GM19351 (cell line): ENCODE measurements around the gene CAMTA1.

ENCODE experiments used
- ATAC-seq: cut with Tn5 transposase; IDR thresholded peaks from one replicate; pipeline ENCODE4 v1.9.1; 2021; ENCODE audit warnings: mild to moderate bottlenecking, moderate library complexity; ENCODE audit not compliant: unreplicated experiment

Gene CAMTA1

DNA sequence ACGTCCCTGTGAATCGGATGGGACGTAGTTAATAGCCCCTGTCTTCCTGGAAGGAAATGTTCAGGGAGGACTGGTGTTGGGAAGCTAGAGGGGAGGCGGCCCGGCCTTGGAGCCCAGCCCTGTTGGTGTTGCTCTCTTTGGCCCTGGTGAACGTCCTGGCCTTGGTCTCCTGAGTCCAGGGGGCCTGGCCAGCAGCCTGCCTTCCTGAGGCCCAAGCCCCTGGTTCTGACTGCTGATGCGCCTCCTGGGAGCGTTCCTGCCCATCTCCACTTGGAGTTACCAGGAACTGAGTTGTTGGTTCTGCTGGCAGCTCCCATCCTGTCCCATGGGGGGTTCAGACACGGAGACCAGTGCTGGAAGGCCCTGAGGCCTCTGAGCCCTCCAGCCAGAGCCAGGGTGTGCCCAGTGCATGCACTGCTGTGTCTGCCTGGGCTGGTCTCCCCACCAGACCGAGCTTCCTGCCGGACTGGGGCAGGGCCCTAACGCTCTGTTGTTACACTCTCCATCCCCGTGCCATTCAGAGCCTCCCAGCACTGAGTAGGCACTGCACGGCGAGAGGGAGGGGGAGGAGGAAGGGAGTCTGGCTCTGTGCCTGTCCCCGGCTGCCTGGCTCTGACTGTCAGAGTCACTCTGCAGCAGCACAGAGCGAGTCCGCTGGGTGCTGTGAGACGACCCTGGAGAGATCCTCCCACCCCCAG lies 603.4 kb downstream of the CAMTA1 start:
- ATAC-seq = no peak

DNA sequence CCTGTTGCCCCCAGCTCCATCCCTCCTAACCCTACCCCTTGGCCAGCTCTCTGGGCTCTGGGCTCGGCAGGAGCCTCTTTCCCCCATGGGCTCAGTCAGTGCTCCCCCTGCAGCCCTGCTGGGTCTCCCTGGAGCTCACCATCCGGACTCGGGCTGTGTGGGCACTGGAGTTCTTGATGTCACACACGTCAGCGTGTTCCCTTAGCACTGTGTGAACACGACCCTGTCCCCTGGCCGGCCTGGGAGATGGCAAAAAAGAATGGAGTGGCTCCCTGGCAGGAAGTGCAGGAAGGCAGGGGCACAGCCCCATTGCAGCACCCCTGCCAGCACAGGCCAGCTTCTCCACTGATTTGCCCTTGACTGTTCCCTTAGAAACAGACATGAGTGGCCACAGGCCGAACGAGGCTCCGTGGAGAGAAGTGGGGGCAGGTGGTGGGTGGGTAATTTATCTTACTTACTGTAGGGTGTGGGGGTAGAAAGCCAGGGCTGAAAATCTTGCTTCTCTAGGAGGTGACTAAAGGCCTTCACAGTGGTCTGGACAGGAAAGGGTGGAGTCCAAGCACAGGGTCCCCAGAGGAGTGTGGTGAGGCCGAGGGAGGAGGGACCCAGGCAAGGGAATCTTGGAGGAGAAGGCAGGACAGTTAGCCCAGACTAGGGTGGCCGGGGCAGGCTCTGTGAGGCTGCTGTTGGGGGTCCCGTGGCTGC lies 604.1 kb downstream of the CAMTA1 start:
- ATAC-seq = no peak

DNA sequence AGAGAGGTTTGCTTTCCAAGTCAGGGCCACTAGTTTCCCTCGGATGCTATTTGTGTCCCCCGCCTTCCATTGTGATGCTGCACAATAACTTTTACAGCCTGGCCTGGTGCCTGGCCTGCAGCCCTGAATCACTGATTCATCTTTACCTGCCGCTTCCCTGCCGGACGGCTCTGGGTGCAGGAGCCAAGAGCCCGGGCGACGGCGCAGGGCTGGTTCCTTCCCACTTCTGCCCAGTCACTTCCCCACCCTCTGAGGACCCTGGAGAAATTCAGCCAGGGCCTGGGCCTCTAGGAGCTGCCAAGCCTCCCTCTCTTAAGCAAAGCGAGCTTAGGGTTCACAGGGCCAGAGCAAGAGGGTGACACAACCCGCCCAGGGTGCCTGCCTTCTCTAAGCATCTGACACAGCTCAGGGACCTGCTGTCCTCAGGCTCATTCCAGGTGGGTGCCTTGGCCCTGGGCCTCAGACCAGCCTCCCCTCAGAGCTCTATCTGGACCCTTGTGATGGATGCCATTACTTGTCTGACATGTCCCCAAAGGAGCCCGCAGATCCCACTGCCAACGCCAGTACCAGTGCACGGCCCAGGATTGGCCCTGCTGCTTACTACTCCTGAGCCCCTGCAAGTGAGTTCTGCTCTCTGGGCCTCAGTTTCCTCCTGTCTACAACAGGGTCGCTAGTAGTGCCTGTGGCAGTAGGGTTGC lies 604.8 kb downstream of the CAMTA1 start:
- ATAC-seq = no peak

DNA sequence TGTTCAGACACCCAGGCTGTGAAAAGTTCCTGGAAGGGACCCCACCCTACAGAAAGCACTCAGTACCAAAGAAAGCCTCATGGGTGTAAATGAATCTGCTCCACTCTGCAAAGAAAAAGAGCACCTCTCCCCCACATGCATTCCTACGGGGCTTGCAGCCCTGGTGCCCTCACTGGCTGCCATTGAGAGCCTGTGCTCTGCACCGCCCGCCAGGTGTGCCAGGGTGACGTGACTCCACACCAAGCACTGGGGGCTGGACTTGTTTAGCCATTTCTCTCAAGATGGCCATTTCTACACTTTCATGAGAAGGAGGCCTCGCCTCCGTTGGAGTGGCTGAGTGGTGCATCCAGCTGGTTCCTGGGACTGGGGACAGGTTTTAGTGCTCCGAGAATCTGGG lies 605.3 kb downstream of the CAMTA1 start:
- ATAC-seq = no peak

DNA sequence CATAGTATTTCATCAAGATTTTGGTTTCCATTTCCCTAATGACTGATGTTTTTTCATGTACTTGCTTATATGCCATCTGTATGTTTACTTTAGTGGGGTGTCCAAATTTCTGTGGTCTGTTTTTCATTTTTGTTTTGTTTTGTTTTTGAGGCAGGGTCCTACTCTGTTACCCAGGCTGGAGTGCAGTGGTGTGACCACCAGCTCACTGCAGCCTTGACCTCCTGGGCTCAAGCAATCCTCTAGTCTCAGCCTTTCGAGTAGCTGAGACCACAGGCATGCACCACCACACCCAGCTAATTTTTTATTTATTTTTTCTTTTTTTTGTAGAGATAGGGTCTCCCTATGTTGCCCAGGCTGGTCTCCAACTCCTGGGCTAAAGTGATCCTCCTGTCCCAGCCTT lies 607.9 kb downstream of the CAMTA1 start:
- no peak for ATAC-seq

DNA sequence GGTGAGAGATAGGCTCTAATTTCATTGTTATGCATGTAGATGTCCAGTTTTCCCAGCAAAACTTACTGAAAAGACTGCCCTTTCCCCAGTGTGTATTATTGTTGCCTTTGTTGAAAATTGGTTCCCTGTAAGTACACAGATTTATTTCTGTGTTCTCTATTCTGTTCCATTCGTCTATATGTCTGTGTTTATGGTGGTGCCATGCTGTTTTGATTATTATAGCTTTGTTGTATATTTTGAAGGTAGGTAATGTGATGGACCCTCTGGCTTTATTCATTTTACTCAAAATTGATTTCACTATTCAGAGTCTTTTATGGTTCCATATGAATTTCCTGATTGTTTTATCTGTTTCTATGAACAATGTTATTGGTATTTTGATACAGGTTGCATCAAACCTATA lies 610.0 kb downstream of the CAMTA1 start:
- no peak for ATAC-seq

DNA sequence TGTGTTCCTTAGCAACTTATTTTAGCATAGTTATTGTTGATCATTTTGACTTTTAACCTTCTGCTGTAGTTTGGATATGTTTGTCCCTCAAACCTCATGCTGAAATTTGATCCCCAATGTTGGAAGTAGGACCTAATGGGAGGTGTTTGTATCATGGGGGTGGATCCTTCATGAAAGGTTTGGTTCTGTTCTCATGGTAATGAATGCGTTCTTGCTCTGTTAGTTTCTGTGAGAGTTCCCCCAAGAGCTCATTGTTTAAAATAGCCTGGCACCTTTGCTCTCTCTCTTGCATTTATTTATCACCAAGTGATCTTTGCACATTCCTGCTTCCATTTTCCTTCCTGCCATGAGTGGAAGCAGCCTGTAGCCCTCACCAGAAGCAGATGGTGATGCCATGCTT lies 613.7 kb downstream of the CAMTA1 start:
- ATAC-seq = no peak

DNA sequence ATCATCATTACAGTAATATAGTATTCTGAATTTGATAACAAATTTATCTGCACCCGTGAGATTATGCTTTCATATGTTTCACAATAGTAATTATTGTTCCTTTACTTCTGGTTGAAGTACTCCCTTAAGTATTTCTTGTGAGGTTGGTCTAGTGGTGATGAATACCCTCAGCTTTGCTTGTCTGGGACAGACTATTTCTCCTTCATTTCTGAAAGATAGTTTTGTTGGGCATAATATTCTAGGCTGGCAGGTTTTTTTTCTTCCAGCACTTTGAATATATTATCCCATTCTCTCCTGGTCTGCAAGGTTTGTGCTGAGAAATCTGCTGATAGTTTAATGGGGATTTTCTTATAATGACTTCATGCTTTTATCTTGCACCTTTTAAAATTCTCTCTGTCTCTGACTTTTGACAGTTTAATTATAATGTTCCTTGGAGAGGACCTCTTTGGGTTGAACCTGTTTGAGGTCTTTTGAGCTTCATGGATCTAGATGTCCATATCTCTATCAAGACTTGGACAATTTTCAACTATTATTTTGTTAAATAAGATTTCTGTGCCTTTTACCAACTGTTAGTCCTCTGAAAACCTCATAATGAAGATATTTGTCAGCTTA lies 614.4 kb downstream of the CAMTA1 start:
- ATAC-seq = no peak

DNA sequence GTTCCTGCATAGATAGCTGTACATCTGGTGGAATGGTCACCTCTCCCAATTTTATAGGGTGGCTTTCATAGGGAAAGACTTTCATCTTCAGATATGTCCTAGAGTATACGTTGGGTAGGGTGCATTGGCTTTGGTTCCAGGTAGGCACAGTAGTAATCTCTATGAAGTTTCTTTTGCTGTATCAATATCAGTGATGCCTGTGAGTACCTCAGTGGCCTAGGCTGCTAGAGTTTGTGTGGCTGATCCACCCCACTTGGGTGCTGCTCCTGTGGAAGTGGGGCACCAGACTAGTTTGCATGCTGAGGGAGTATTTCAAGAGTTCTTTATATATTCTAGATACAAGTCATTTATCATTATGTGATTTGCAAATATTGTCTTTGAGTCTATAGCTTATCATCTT lies 615.3 kb downstream of the CAMTA1 start:
- no peak for ATAC-seq

DNA sequence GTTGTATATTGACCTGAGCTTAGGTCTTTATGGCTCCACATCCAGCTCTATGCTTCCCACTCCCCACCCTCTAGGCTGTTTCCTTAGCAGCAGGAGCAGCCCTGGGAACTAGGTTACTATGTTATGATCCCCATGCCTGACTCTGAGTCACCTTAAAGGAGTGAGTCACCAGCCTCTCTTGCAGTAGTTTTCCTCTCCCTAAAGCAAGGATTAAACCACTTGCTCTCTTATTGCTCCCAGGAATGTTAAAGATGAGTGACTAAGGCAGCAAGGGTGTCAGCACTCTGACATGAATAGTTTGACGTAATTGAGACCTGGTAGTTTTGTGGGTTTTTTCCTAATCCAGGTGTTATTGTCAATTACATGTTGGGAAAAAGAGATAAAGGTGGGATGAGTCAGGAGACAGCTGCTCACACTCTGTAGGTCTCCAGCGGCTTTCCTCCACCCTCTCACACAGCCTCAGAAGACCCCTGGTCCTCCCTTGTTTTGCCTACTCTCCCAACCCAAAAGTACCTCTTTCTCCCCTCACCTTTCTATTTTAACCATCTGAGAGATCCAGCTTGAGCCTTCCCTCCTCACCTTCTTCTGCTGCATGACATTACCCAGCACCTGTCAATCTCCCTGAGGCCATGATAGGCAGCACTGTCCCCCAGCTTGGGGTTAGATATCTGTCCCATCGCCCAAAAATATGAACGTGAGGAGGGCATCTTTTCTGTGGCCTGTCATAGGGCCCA lies 616.7 kb downstream of the CAMTA1 start:
- ATAC-seq = no peak

DNA sequence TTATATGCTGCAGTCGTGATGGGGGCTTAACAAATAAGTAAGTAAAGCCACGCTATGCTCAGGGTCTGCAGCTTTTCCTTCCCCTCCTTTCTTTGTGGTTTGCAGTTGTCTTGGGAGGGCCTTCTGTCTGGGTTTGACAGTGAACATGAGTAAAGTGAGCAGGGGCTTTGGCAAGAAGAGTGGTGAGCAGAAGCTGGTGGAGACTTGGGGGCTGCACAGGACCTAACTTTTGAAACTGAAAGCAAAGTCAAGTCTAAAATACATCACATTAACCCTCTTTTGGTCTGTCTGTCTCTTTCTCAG lies 617.2 kb downstream of the CAMTA1 start:
- no peak for ATAC-seq

DNA sequence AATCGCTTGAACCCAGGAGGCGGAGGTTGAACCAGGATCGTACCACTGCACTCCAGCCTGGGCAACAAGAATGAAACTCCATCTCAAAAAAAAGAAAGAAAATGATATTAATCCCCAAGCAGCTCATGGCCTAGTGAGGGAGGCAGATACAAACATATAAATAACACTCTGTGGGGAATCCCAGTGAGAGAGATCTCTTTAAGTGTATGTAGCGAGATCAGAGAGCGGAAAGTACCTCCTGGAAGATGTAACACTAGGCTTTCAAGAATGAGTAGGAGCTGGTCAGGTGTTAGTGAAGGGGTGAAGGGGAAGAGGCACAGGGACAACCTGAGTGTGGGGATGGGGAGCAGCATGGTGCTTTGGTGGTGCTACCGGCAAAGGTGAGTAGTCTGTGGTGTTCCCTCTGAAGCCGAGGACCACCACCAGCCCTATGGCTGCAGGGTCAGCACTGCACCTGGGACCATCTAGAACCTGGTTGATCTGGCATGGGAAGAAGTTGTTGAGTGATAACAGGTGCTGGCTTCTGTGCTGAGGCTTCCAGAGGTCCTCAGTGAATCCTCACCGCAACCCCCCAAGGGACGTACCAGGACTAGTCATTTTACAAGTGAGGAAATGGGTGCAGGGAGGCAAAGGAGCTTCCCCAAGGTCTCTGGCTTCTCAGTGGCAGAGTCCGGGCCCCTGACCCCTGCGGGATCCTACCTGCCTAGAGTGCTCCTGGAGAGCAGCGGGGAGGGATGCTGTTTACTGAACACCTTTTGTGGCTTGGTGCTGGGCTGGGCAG lies 618.2 kb downstream of the CAMTA1 start:
- ATAC-seq = peak; percentile 49

DNA sequence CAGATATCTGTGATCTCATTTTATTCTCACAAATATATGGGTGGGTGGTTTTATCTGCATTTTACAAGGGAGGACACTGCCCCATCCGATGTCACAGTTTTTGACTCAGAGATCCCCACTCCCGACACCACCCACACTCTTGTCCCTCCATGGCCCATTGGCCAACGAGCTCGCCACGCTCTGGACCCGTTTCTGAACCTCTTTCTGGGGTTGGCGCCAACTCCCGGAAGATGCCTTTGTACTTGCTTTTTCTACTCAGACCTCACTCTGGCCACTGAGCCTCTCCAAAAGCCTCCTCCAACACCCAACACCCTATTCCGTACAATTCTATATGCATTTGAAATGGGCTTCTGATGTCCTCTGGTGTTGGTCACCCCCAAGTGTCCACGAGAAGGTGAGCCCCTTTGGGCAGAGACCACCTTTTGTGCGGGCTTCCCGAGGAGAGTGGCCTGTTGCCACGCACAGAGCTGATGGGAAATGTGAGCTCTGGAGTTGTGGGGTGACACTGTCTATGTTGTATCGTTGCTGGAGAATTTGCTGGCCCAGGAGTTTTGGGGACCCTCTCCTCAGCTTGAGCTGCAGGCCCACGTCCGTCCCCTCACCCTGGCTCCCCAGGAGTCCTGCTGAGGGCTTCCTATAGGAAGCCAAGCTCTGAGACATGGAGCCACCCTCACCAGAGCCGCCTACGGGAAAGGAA lies 618.9 kb downstream of the CAMTA1 start:
- ATAC-seq = no peak

DNA sequence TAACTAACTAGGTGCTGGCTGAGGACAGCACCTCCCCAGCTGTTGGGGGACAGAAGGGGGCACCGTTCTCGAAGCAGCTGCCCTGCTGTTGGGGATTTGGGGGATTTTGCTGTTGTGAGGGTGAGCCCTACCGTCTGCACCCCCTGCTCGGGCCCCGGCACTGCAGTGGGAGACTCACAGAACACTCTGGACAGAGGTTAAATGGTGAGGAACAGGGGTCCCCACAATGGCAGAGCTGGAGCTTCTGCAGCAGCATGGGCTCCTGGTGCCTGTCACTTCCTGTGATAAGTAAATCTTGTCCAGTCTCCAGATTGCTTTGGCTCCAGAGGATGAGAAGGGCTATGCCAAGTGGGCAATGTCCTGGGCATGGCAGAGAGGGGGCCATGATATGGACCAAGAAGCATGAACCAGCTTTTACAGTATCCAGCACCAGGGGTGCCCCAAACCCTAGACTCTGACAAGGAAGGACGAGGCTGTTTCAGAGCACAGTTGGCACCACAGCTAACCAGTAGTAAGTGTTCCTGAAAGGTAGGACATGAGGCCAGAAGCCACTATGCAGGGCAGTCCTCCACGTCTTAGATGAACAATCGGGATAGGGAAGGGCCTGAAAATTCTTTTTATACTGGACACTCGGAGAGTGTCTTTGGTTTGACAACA lies 620.7 kb downstream of the CAMTA1 start:
- ATAC-seq = no peak

DNA sequence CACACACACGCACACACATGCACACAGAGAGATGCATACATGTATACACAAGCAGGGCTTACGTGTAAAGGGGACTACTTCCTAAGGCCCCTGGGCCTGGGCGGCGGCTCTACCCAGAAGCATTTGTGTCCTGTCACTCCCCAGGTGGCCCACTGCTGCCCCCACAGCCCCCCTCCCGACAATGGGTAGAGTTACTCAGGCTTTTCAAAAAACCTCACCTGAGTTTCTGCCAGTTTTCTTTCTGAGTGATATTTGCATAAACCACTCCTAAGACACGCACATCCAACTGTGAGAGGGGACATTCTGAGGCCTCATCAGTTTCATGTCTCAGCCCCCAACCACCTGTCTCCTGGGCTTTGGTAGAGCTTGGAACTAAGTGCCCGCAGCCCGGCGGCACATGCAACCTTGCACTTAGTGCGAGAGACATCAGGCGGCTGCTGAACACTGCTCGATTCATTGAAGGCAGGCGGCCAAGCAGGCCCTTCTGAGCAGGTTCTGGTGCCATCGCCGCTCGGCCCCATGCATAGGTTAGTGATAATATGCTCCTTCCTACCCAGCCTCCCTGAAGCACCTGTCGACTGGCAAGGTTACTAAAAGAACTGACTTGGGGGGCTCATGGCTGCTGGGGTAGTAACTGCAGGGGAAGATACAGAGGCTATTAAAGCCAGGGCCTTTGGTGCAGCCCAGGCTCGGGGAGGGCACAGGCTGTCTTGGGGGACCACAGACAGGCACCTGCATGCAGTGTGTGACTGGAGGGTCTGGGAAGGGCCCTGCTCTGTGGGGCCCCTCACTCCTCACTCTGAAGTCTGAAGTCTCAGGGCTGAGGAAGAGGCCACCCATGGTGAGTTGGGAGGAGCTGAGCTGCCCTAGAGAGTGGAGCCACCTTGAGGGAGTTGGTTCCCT lies 621.6 kb downstream of the CAMTA1 start:
- peak; percentile 59 for ATAC-seq

DNA sequence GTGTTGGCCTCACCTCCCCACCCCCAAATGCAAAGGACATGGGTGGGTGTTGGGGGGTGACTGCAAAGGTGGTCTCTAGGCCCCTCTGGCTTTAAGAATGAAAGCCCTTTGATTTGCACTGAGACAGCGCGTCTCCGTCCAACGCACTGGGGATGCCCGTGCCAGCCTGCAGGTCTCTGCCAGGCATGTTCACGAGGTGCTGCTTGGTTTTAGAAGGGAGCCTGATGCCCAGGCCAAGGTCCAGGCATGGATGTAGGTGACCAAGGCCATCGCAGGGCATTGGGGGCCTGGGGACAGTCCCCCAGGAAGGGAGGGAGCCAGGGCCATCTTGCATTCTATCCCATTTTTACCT lies 622.3 kb downstream of the CAMTA1 start:
- no peak for ATAC-seq

DNA sequence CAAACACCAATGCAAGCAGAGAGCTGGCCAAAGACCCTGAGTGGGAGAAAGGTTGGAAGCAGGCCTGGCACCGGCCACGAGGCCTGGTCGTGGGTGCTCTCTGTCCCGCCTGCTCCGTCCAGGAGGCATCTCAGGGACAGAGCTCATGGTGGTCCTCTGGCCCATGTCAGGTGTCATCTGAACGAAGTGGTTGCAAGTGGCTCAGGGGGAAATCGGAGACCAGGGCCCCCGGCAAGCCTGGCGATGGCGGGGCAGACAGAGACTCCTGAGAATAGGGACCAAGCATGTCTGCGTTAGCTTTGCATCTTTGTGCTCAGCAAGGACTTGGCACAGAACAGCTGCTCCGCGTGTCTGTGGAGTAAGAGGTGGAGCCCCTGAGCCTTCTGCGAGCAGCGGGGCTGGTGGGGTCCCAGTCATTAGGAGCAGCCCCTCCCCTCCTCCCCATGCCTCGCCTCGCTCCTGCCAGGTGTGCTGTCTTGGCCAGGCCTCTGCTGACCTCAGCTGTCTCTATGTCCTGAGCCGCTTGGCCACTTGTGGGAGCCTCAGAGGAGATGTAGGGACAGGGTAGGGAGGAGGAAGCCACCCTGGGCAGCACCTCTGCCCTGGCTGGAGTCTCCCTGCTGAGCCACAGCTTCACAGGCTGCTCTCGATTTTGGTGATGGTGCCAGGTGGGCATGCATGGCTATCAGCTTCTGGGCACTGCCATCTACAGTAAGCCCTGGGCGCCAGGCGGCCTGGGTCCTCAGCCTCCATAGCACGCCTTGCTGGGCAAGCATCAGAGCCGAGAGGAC lies 622.9 kb downstream of the CAMTA1 start:
- ATAC-seq = no peak

DNA sequence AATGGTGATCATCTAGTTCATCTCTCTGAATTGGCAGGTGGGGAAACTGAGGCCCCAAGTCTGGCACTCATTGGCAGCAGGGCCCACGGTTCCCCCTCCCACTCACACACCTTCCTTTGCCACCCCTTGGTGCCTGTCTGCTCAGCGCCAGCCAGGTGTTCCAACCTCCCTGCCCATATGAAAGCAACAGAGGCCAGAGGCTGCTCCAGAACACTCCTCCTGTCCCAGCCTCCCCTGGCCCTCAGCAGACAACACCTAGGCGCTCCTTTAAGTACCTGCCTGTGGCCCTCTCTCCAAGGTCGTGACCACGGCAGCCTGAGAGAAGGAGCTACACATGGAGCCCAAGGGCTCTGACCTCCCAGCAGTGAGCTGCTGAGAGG lies 623.5 kb downstream of the CAMTA1 start:
- no peak for ATAC-seq
